Ammon's horn (tissue), 1 donor: ENCODE data around the gene PPM1E.
"Not testable (repeated sequence)": the region's sequence is repeated elsewhere in the genome, so short reads cannot be mapped to it uniquely, and the experiment has no call there.

ENCODE experiments used
- DNase-seq: peaks from one replicate; pipeline ENCODE4 v3.0.0-alpha.2; 2016; ENCODE audit warnings: low spot score

The PPM1E gene

DNA sequence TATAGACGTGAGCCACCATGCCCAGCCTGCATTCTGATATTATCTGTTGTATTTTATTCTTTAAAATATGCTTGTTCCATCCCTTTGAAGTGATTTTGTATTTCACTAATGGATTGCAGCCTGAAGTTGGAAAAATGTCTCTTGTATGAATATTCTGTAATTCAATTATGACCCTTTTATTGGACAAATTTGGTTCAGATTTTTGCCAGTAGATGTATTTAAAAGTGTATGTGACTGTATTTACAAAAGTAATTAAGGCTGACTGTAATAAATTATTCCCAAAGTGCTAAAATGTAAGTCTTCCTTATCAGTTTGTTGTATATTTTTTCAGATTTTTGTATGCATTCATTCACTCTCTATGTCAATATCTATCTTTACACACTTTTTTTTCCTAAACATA, 23.8 kb downstream of the PPM1E start:
- no peak for DNase-seq

DNA sequence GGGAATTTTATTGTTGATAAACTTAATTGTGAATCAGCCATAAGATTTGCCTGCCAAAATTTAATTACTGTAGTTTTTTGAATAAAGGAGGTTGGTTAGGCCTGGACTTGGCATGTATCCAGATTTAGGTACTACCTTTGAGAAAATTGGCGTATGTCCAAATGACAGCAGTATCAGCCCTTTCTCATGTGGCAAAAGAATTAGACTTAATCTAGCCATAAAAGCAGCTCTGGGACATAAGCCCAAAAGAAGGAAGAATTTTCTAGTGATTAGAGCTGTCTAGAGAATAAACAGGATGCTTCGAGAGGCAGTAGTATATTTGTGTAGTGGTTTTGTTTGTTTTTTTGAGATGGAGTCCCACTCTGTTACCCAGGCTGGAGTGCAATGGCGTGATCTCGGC, 27.7 kb downstream of the PPM1E start:
- no peak for DNase-seq

DNA sequence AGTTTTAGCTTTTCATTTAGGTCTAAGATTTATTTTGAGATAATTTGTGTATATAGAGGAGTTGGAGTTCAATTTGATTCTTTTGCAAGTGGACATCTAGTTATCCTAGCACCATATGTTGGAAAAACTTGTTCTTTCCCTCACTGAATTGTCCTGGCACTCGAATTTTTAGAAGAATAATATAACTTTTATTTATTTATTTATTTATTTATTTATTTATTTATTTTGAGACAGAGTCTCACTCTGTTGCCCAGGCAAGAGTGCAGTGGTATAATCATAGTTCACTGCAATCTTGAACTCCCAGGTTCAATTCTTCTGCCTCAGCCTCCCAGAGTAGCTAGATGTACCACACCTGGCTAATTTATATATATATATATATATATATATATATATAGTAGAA, 29.4 kb downstream of the PPM1E start:
- DNase-seq = no peak

GRCh38 chr17:58786586-58787295, 31.1 kb downstream of the PPM1E start:
- DNase-seq = no peak

DNA sequence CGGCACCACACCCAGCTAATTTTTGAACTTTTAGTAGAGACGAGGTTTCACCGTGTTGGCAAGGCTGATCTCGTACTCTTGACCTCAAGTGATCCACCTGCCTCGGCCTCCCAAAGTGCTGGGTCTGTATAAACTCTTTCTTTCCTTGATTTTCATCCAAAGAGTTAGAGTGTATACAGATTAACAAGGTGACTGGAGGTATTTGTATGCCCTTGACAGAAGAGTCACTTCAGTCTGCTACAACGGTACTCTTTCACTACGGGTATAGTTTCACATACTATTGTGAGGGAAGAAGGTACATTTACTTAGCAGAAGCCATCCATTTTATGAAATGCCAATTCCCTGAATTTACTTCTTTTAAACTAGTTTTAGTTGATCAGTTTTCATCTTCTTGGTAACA, 32.5 kb downstream of the PPM1E start:
- DNase-seq = no peak

- no peak for DNase-seq
Observed at GRCh38 chr17:58789160-58789559, 33.5 kb downstream of the PPM1E start.

- no peak for DNase-seq
Observed at GRCh38 chr17:58789831-58790230, 34.2 kb downstream of the PPM1E start.

- DNase-seq = not testable (repeated sequence)
Observed at GRCh38 chr17:58794508-58794907, 38.9 kb downstream of the PPM1E start.

- DNase-seq = no peak
Observed at GRCh38 chr17:58802188-58802587, 46.5 kb downstream of the PPM1E start.

- DNase-seq = no peak
Observed at GRCh38 chr17:58806046-58806445, 50.4 kb downstream of the PPM1E start.

DNA sequence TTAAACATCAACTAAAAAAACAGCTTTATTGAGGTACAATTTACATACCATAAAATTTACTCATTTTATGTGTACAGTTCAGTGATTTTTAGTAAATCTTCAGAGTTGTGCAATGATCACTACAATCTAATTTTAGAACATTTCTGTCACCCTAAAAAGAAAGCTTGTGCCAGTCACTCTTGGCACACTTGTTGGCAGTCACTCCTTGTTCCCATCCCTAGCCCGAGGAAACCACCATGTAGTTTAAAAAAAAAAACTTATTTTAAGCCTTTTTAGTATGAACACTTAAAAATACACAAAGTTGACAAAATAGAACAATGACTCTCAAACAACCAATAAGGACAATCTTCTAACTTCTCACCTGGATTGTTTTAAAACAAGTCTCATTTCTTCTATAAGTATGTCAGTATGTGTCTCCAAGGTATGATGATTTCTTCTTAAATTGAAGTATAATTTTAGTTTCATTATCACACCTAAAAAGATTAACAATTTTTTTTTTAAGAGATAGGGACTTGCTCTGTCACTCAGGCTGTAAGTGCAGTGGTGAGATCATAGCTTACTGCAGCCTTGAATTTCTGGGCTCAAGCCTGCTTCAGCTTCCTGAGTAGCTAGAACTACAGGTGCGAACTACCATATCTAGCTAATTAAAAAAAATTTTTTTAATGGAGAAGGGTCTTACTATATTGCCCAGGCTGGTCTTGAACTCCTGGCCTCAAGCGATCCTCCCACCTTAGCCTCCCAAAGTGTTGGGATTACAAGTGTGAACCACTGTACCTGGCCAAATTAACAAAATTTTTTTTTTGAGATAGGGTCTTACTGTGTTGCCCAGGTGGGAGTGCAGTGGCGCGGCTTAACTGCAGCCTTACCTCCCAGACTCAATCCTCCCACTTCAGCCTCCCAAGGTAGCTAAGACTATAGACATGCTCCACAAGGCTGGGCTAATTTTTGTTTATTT, 53.2 kb downstream of the PPM1E start:
- DNase-seq = peak; percentile 23

DNA sequence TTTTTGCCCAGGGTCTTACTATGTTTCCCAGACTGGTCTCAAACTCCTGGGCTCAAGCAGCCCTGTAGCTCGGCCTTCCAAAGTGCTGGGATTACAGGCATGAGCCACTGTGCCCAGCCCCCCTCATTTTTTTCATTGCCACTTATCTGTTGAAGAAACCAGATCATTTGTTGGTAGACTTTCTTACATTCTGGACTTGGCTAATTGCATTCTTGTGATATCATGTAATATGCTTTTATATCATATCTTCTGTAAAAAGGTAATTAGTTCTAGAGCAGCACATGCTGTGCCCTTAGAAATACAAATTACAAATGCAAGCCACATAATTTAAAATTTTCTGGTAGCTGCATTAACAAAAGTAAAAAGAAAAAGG, 53.9 kb downstream of the PPM1E start:
- DNase-seq = no peak

- no peak for DNase-seq
Observed at GRCh38 chr17:58811290-58811689, 55.6 kb downstream of the PPM1E start.

GRCh38 chr17:58813712-58814111, 58.1 kb downstream of the PPM1E start:
- DNase-seq = peak; percentile 65

DNA sequence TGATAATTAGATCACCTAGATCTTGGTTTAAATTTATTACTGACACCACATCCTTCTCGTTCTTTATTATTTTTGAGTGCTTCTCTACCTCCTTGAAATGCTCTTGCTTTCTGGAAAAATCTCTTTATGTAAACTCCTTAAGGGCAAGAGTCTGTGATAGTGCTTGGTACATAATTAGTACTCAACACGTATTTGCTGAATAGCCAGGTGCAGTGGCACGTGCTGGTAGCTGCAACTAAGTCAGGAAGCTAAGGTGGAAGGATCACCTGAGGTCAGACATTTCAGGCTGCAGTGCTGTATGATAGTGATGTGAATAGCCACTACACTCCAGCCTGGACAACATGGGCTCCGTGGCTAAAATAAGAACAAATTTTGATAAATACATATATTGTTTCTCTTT, 63.0 kb downstream of the PPM1E start:
- DNase-seq = no peak

DNA sequence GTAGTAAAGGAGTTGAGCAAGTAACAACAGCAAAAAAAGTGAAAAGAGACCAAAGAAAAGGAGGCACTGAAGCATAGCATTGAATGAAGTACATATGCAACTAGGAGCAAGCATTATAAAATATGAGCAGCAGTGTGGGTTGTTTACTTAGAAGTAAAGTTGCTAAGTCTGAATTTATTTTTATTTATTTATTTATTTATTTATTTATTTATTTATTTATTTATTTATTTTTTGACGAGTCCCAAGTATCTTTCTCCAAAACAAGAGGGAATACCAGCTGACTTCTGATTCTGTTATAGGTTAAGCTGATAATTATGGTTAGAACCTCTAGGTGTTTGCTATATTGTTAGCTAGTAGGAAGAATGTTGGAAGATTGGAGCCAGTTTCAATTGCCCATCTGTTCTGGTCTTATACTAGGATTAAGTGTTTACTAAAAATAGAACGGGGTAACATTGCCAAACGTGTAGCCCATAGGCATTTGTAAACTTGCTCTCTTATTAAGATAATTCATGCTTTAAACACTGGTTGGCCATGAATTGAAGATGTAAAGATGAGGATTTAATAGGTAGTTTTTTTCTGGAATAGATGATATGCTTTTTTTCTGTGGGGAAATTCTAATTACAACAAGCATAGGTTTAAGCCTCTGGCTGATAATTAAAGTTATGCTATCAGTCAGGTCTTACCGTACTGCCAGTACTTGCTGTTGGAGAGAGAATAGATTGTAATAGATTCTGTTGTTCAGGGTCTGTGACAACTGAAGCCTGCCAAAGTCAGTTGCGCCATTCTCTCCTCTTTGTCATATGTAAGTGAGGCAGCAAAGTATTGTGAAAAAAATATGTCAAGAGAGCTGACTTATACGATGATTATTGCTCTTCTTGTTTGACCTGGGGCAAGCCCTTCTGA, 66.7 kb downstream of the PPM1E start:
- DNase-seq = peak; percentile 54

DNA sequence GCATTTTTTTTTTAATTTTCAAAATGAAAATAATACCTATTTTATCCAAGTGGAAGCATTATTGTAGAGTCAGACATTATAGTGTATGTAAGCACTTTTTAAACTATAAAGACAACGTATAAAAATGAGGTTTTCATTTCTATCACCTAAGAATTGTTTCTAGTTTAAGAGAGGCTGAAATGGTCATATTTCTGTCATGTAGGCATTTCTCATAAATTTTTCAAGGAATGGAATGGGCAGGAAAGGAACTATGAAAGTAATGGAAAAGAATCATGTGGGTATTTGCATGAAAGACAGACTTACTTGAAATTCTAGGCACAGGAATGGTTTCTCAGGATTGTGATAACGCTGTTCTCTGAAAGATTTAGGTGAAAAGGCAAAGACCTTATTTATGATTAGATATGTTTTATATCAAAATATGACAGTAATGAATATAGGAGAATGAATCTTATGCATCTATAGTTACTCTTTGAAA, 67.4 kb downstream of the PPM1E start:
- DNase-seq = no peak

- DNase-seq = no peak
Observed at GRCh38 chr17:58829172-58829637, 73.6 kb downstream of the PPM1E start.

- no peak for DNase-seq
Observed at GRCh38 chr17:58831780-58832179, 76.1 kb downstream of the PPM1E start.

DNA sequence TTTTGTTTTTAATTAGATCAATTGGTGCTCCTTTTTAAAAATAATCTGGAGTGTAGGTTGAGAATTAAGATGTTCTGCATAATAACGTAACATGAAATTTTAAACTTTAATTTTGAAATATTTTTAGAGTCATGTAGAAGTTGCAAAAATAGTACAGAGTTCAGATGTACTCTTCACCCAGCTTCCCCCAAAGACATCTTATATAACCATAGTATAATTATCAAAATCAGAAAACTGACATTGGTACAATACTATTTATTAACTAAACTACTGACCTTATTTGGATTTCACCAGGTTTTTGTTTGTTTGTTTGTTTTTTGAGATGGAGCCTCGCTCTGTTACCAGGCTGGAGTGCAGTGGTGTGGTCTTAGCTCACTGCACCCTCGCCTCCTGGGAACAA, 76.9 kb downstream of the PPM1E start:
- DNase-seq = no peak

DNA sequence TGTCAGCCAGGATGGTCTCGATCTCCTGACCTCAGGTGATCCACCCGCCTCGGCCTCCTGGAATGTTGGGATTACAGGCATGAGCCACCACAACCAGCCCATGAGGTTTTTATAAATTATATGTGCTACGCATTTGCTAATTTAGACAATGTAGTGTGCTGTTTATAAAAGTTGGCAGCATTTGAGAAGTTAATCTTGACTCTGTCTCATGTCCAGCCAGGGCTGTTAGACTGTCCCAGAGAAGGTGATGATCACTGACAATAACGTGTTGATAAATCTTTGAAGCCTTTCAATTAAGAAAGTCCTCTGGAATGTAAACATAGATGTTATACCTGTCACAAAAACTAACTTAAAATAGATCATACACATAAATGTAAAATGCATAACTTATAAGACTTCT, 82.0 kb downstream of the PPM1E start:
- no peak for DNase-seq
